ENCODE results near the gene RPAP2.

DNA sequence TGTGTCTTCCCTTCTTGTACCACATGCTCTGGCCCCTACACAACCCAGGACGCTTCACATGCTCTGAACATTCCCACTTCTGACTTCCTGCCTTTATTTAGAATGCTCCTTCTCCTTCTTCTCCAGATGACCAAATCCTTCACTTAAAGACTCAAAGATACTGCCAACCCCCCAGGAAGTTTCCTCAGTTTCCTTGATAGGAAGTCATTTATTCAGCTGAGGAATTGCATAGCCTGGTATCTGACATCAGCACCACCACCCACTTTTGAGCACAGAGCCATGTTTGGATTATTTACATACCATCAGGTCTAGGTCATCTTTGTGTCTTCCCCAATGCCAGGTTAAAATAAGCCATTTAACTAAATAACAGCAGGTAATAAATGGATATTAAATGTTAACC, 145.5 kb downstream of the RPAP2 start:
- TF ChIP-seq, protein P1, sequence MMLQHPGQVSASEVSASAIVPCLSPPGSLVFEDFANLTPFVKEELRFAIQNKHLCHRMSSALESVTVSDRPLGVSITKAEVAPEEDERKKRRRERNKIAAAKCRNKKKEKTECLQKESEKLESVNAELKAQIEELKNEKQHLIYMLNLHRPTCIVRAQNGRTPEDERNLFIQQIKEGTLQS (IDR thresholded peaks at IDR 0.05; ENCODE audit: borderline replicate concordance, extremely low read depth, low read depth, low read length) = no peak
- TF ChIP-seq RAD21 (IDR thresholded peaks at IDR 0.05; ENCODE audit: insufficient read depth, low read depth, low read length) = no peak
- no peak for TF ChIP-seq POLR2AphosphoS5 (IDR thresholded peaks at IDR 0.05; ENCODE audit: low read length)
